HG02763 (cell line): ENCODE results near the gene MYBPHL.

ENCODE experiments used
- ATAC-seq: cut with Tn5 transposase; IDR thresholded peaks from one replicate; pipeline ENCODE4 v1.9.1; 2021; ENCODE audit warnings: mild to moderate bottlenecking, moderate library complexity; ENCODE audit not compliant: unreplicated experiment

Gene MYBPHL

DNA sequence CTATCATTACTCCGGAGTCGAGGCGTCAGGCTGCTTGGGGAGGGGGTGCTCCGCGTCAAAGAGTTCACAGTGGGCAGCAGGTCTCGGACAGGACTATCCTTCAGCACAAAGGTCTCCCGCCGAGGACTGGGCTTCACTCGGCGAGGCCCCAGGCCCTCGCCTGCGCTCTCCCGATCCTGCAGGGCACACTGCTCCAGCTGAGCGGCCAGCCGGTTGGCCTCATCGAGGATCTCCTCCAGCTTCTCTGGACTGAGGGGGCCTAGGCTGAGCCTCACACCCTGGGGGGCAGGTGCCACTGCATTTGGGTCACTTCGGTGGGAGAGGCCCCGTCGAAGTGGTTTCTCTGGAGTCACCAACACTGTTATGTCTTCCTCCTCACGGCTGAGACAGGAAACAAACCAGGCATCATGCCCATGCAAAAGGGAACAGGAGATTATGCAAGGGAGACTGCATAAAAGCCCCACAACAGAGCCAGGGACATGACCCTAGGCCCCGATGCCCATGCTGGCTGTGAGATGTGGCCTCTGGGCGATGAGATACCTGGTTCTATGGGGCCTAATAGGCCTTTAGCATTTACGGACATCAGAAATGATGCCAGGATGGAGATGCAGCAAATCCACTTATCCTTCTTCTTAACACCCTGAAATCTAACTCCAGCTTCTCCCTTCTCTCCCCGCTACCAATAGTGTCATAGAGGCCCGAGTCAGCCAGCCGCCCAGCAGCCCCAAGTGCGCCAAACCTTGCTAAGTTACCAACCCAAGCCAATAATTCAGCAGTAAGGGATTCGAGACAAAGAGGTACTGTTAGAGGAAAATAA is 24.9 kb downstream of the MYBPHL start:
- no peak for ATAC-seq

DNA sequence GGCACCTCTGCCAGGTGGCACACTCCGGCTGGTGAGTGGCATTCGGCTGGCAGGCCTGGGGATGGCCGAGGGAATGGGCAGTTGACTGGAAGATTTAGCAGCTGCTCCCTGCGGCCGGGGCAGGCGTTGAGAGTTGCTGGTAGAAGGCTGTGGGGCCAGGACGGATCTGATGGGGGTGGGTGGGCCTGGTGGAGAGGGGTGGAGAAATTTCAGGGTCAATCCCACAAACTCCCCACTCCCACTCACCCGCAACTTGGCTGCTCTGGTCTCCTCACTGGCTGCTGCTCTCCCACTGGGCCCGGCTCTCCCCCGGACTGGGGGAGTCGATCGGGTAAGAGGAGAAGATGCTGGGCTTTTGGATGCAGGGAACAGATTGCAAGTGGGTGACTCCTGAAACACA is 25.9 kb downstream of the MYBPHL start:
- no peak for ATAC-seq

DNA sequence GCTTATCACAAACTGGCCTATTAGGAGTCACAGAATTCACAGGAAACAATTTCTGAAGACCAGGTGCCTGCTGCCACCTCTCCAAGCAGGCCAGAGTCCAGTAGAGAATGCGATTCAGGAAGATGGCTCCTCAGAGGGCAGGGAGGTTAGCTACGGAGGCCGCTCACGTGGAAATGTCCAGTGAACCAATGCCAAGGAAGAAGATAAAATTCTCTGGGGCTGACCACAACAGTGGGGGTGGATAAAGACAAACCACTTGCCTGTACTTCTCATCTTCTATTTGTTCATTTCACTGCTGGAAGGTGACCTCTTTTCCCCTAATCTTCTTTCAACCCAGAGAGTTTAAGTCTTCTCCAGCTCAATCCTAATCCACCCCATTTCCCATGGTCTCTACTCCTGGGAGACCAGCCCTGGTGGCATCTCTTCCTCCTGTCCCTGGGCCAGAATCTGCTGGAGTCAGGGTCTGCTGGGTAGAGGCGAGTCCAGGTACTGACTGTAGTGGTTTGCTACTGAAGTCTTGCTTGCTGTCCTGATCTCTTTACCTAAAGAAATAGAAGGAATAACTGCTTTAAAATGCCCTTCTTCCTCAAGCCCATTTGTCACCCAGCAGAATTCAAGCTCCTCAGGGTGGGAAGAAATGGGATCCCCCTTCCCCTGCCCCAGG is 27.1 kb downstream of the MYBPHL start:
- ATAC-seq: no peak

DNA sequence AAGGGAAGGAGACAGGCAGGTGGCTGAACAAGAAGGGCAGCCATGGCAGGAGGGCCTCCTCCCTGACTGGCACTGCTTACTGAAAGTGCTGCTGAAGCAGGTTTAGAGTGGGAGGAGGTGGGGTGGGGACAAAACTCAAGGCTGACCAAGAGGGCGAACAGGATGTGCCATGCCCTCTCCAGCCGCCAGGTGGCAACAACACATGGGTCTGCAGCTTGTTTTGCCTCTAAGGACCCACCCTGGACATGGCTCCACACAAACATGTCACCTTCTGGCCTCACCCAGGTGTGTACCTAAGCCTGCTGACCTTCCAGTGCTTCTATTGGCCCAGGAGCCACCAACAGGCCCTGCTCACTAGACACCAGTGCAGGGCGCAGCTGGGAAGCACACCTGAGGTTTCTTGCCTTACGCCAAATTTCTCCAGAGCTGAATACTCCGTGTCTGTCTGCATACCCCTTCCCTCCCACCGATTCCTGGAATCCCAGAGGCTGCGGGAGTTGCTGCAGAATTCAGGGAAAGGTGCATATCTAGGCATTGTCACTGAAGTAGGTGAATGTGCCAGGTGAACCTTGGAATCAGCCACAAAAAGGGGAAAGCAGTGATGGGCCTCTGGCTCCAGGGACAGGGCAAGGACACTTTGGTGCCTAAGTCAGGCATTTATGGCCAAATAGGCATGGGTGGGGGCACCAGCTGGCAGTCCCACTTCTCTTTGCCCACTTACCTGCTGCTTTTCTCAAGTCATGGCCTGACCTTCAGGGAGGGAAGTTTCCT is 29.2 kb downstream of the MYBPHL start:
- ATAC-seq: peak; percentile 77

GRCh38 chr1:109275706-109276345 is 31.0 kb downstream of the MYBPHL start:
- no peak for ATAC-seq

GRCh38 chr1:109274533-109275476 is 32.0 kb downstream of the MYBPHL start:
- no peak for ATAC-seq

GRCh38 chr1:109273570-109274288 is 33.1 kb downstream of the MYBPHL start:
- no peak for ATAC-seq

- no peak for ATAC-seq
These were observed 33.8 kb downstream of the MYBPHL start for GRCh38 chr1:109272831-109273547.

GRCh38 chr1:109272021-109272799 is 34.6 kb downstream of the MYBPHL start:
- ATAC-seq: no peak

DNA sequence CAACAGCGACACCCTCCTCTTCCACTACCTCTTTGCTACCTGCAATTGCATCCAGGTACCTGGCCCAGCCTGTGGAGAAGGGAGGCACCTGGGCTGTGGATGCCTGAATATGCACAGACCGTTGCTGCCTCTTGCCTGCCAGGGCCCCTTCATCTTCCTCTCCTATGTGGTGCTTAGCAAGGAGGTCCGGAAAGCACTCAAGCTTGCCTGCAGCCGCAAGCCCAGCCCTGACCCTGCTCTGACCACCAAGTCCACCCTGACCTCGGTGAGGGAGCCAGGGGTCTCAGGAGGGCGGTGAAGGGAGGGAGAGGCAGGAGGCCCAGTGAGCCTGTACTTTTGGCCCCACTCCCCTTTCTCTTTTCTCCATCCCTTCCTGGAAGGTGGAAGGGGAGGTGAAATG is 35.4 kb downstream of the MYBPHL start:
- no peak for ATAC-seq

GRCh38 chr1:109270623-109271317 is 36.0 kb downstream of the MYBPHL start:
- ATAC-seq: no peak

- ATAC-seq: no peak
These were observed 36.7 kb downstream of the MYBPHL start for GRCh38 chr1:109269981-109270622.

DNA sequence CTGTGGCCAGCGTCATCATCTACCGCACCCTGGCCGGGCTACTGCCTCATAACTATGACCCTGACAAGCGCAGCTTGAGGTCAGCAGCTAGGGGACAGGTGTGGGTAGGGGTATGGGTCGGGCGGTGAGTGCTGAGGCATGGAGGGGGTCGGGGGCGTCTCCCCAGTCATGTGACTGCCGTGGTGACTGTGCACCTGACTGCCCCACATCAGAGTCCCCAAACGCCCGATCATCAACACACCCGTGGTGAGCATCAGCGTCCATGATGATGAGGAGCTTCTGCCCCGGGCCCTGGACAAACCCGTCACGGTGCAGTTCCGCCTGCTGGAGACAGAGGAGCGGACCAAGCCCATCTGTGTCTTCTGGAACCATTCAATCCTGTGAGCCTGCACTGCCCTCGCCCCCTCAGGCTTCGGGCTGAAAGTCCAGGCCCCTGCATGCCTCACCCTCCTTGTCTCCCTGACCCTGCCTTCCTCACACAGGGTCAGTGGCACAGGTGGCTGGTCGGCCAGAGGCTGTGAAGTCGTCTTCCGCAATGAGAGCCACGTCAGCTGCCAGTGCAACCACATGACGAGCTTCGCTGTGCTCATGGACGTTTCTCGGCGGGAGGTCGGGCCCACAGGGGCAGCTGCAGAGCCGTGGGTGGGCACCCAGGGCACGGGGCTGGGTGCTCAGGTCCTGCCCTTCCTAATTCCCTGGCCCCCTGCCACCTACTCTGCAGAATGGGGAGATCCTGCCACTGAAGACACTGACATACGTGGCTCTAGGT is 37.4 kb downstream of the MYBPHL start:
- no peak for ATAC-seq

DNA sequence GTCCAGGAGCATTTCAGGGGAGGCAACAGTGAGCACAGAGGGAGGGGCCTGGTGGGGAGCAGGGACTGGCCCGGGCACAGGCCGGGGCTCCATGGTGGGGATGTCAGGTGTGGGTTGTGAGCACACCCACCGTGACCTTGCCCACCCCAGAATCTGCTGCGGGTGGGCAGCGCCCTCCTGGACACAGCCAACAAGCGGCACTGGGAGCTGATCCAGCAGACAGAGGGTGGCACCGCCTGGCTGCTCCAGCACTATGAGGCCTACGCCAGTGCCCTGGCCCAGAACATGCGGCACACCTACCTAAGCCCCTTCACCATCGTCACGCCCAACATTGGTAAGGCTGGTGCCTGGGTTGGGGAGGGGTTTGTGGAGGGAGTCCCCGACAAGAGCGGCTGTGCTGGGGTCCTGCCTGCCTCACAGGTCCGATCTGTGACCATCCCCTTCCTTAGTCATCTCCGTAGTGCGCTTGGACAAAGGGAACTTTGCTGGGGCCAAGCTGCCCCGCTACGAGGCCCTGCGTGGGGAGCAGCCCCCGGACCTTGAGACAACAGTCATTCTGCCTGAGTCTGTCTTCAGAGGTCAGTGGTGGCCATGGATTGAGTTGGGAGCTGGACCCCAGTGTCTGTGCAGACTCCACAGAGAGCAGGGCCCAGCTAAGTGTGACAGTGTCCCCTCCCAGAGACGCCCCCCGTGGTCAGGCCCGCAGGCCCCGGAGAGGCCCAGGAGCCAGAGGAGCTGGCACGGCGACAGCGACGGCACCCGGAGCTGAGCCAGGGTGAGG is 38.2 kb downstream of the MYBPHL start:
- no peak for ATAC-seq

GRCh38 chr1:109267743-109268300 is 39.0 kb downstream of the MYBPHL start:
- ATAC-seq: no peak
